Gastroesophageal sphincter (tissue), 4 donors: ENCODE measurements around the gene F2RL3. TPM values are rescaled to one million over a fixed set of nuclear protein-coding genes. Genes with fewer than 3 reads are reported as not detected.

Experiments used
- ATAC-seq: fragments of 150-250 bp; one replicate; pipeline ENCODE4 v1.9.1; 2016; ENCODE audit warnings: mild to moderate bottlenecking, moderate library complexity
- H3K27ac ChIP-seq, 4 donors: fragments of 200-600 bp; sonication (generic) in 3 of 4; 1 replicate in 3 of 4; 2 replicates in 1 of 4; pipeline ENCODE4 v1.5.1; 2016 to 2019
- H3K27me3 ChIP-seq: fragments of 200-600 bp; sonication (generic); one replicate; pipeline ENCODE4 v1.5.1; 2019
- H3K36me3 ChIP-seq, 2 donors: fragments of 200-600 bp; sonication (generic); one replicate each; pipeline ENCODE4 v1.5.1; 2019; ENCODE audit warnings: control low read depth in 1 of 2
- H3K4me1 ChIP-seq, 3 donors: fragments of 200-600 bp; sonication (generic); 1 replicate in 2 of 3; 2 replicates in 1 of 3; pipeline ENCODE4 v1.5.1; 2016 to 2019; ENCODE audit warnings: control low read depth in 2 of 3
- H3K4me3 ChIP-seq, 2 donors: fragments of 200-600 bp; sonication (generic); one replicate each; pipeline ENCODE4 v1.5.1; 2019; ENCODE audit warnings: mild to moderate bottlenecking in 1 of 2, moderate library complexity in 1 of 2
- H3K9me3 ChIP-seq, 3 donors: fragments of 200-600 bp; sonication (generic); one replicate each; pipeline ENCODE4 v1.5.1; 2017 to 2019; ENCODE audit warnings: control low read depth in 2 of 3
- EP300 ChIP-seq: sonication (generic); formaldehyde crosslinking; IDR thresholded peaks from one replicate; pipeline ENCODE4 v1.6.1; 2017; ENCODE audit warnings: antibody characterized with exemption, mild to moderate bottlenecking
- POLR2A ChIP-seq, 2 donors: fragments of 450-650 bp; IDR thresholded peaks; one replicate each; pipeline ENCODE4 v1.6.1; 2017; ENCODE audit warnings: antibody characterized with exemption in 2 of 2, mild to moderate bottlenecking in 2 of 2, moderate library complexity in 1 of 2
- POLR2AphosphoS5 ChIP-seq: sonication (generic); formaldehyde crosslinking; IDR thresholded peaks from one replicate; pipeline ENCODE4 v1.6.1; 2017; ENCODE audit warnings: antibody characterized with exemption
- WGBS, 2 donors: methylation state at CpG; one replicate each; pipeline ENCODE4 v1.1.5; 2018; ENCODE audit warnings: low coverage in 1 of 2; 5-methylcytosine and 5-hydroxymethylcytosine counted together
- total RNA-seq, 4 donors: library from RNA; depleted of rRNA; stranded (reverse); fragments of >200 nt; gene quantifications; one replicate each; pipeline ENCODE4 v1.1.0, GENCODE V29; 2016
- TF ChIP-seq, protein P1 (sequence below), 4 experiments: fragments of 200-600 bp in 2 of 4; fragments of 450-650 bp in 2 of 4; sonication (generic) in 1 of 4; IDR thresholded peaks; one replicate each; pipeline ENCODE4 v1.5.1; 2017 to 2019; ENCODE audit warnings: antibody characterized with exemption in 4 of 4, mild to moderate bottlenecking in 2 of 4, moderate library complexity in 2 of 4

F2RL3 gene
- total RNA-seq, 4 donors from 2014 or later = 2.3 to 5.1 (median 2.7) TPM

DNA sequence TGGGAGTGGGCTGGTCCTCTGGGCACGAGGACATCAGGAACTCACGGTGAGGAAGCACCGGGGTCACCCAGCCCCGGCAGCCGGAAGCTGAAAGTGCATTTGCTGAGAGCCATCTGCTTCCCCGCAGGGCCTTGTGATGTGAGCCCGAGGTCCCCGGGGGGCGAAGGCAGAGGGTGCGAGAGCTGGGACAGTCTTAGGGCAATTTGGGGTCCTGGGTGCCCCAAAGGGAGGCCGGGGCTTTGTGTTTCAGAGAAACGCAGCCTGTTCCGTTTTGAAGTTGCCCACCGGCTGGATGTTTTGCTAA, 4.8 kb downstream of the F2RL3 start:
- H3K9me3 ChIP-seq = no peaks in the 10 kb centered on the region
- 40 to 70% methylated on average over 1 to 3 of the region's 14 CpGs for WGBS, 2 donors
- no peak overlapping the region for H3K4me3 ChIP-seq
- peaks cover 11% of the 10 kb centered on the region for H3K27me3 ChIP-seq
- TF ChIP-seq, protein P1, sequence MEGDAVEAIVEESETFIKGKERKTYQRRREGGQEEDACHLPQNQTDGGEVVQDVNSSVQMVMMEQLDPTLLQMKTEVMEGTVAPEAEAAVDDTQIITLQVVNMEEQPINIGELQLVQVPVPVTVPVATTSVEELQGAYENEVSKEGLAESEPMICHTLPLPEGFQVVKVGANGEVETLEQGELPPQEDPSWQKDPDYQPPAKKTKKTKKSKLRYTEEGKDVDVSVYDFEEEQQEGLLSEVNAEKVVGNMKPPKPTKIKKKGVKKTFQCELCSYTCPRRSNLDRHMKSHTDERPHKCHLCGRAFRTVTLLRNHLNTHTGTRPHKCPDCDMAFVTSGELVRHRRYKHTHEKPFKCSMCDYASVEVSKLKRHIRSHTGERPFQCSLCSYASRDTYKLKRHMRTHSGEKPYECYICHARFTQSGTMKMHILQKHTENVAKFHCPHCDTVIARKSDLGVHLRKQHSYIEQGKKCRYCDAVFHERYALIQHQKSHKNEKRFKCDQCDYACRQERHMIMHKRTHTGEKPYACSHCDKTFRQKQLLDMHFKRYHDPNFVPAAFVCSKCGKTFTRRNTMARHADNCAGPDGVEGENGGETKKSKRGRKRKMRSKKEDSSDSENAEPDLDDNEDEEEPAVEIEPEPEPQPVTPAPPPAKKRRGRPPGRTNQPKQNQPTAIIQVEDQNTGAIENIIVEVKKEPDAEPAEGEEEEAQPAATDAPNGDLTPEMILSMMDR (IDR thresholded peaks at IDR 0.05) = no peak
- TF ChIP-seq POLR2AphosphoS5 (no peak), POLR2A (IDR thresholded peaks at IDR 0.05) (no peak), EP300 (no peak)
- no peaks in the 10 kb centered on the region for H3K36me3 ChIP-seq
- ATAC-seq = no peak
- H3K27ac ChIP-seq = peak overlapping the region in 1 of 4 donors; percentile 9
- peaks cover 0 to 45% (median 7%) of the 10 kb centered on the region in 3 donors for H3K4me1 ChIP-seq

DNA sequence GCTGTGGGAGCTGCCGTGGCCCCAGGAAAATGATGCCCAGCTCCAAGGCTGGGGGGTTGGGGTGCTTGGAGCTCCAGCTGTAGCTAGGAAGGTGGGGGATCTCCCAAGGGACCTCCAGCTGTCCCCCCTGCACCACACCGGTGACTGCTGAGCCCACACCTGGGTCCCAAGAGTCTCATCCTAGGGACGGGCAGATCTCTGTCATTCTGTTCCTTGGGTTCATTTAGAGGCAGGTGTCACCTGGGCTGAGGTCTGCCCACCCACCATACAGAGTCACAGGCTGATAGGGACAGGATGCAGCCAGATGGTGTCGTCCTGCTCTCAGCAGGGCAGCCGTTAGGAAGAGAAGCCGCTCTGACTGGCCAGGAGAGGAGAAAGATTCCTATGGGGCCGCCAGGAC, 5.3 kb downstream of the F2RL3 start:
- H3K4me3 ChIP-seq = no peak overlapping the region
- TF ChIP-seq, protein P1 (IDR thresholded peaks at IDR 0.05) = no peak
- TF ChIP-seq POLR2A (IDR thresholded peaks at IDR 0.05) (no peak), EP300 (no peak), POLR2AphosphoS5 (no peak)
- peaks cover 6% of the 10 kb centered on the region for H3K27me3 ChIP-seq
- 60% methylated on average over 1 of the region's 7 CpGs; no CpG with 5 or more reads in 1 of the 2 donors for WGBS, 2 donors
- H3K4me1 ChIP-seq = peaks cover 0 to 40% (median 7%) of the 10 kb centered on the region in 3 donors
- no peaks in the 10 kb centered on the region for H3K9me3 ChIP-seq
- H3K27ac ChIP-seq = peak overlapping the region in 1 of 4 donors; percentile 9
- ATAC-seq = no peak
- H3K36me3 ChIP-seq = no peaks in the 10 kb centered on the region

DNA sequence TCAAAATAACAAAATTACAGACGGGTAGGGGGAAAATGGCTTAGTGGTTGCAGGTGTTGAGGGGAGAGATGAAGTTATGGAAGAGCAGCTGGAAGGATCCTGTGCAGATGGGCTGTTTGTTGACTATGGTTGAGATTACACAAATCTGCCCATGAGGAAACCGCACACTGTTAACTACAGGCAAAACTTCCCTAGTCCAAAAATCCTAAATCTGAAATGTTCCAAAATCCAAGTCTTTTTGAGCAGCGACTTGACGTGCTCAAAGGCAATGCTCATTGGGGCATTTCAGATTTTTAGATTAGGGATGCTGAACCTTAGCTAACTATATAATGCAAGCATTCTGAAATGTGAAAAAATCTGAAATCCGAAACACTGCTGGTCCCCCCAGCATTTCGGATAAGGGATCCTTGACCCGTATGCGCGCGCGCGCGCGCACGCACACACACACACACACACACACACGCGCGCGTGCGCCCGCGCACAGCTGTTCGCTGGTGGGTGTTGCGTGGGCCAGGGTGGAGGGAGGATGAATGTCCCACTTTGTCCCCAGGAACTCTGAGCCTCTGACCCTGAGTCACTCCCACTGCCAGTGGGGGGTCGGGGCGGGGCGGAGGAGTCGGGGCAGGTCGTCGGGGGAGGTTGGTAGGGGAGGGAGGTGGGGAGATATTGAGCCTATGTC, 6.8 kb downstream of the F2RL3 start:
- WGBS, 2 donors = 43 to 80% methylated on average over 1 to 13 of the region's 30 CpGs

DNA sequence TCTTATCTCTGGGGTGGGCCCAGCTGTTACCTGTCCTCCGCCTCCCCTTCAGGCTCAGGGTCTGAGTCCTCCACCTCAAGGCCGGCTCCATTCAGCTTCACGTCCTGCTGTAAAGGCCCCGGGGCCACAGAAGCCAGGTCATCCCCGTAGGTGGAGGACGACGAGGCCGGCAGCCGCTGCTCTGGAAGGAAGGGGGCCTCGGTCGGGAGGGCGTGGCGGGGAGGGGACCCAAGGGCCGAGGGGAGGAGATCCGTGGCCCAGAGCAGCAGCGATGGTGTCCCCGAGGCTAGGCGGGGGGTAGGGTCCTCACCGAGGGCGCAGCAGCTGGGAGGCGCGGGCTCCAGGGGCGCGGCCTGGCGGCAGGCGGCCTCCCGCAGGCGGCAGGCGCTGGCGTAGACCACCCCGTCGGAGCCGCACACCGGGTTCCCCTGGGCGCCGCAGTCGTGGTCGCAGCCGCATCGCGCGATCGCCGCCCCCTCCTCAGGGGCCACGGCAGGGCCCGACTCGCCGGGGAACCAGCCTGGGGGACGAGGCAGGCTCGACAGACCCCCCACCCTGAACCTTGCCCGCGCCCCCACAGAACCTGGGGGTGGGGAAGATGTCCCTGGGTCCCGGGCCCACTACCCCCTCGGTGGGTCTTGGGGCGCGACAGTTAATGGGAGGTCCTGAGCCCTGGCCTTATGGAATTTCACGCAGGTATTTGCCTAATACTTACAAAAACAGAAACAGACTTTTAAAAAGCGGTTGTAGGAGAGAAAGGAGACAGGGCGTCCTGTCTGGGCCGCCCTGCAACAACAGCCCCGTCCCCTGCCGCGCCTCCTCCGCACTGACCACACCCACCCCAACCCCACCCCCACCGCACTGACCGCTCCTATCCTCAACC, 7.6 kb downstream of the F2RL3 start:
- H3K27me3 ChIP-seq = no peaks in the 10 kb centered on the region
- peaks cover 0 to 32% (median 7%) of the 10 kb centered on the region in 3 donors for H3K4me1 ChIP-seq
- H3K27ac ChIP-seq = peak overlapping the region in 3 of 4 donors; percentile 62 to 80 (median 71)
- no peaks in the 10 kb centered on the region for H3K9me3 ChIP-seq
- ATAC-seq = peak; percentile 37
- H3K4me3 ChIP-seq = peak overlapping the region; percentile 41 to 78
- peak in 1 of 2 donors; percentile 10 for TF ChIP-seq POLR2A (IDR thresholded peaks at IDR 0.05)
- TF ChIP-seq POLR2AphosphoS5 = no peak
- TF ChIP-seq, protein P1 (IDR thresholded peaks at IDR 0.05) = no peak
- no peak for TF ChIP-seq EP300
- WGBS, 2 donors = 0% methylated on average over 1 of the region's 66 CpGs; no CpG with 5 or more reads in 1 of the 2 donors
- H3K36me3 ChIP-seq = no peaks in the 10 kb centered on the region

More for the DNA sequence above, 6.8 kb downstream of the F2RL3 start:
- TF ChIP-seq EP300 (no peak), POLR2A (IDR thresholded peaks at IDR 0.05) (no peak), POLR2AphosphoS5 (no peak)
- TF ChIP-seq, protein P1 (IDR thresholded peaks at IDR 0.05) = no peak
- Histone ChIP-seq H3K36me3 (no peaks in the 10 kb centered on the region), H3K27me3 (no peaks in the 10 kb centered on the region), H3K27ac (peak overlapping the region in 1 of 4 donors; percentile 80), H3K4me1 (peaks cover 0 to 32% (median 7%) of the 10 kb centered on the region in 3 donors), H3K4me3 (peak overlapping the region in 1 of 2 donors; percentile 78), H3K9me3 (no peaks in the 10 kb centered on the region)
- no peak for ATAC-seq
